ENCODE data around the gene IFT88. TPM values are rescaled to one million over a fixed set of nuclear protein-coding genes. Genes with fewer than 3 reads are reported as not detected.

The IFT88 gene
- polyA plus RNA-seq, 1 donor from 2014 or later, result 32.7 TPM

DNA sequence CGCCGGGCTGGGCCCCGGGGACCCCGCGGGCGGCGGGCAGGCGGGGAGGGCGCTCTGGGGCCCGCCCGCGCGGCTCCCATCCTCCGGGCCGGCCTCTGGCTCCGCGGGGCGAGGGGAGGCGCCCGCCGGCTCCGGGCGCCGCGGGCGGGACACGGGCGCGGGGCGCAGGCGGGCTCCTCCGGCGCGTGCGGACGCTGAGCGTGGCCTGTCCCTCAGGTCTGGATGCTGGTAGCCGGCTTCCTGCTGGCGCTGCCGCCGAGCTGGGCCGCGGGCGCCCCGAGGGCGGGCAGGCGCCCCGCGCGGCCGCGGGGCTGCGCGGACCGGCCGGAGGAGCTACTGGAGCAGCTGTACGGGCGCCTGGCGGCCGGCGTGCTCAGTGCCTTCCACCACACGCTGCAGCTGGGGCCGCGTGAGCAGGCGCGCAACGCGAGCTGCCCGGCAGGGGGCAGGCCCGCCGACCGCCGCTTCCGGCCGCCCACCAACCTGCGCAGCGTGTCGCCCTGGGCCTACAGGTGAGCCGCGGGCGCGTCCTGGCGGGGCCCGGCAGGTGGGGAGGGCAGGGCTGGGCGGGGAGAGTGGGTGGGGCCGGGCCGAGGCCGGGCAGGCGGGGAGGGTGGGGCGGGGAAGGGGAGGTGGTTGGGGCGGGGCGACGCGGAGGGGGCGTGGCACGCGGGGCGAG, 137.0 kb downstream of the IFT88 start:
- Histone ChIP-seq H3K4me3 (ENCODE audit: low read length) (peak overlapping the region; percentile 44), H3K4me2 (ENCODE audit: low read length) (no peak overlapping the region), H3K9me2 (ENCODE audit: insufficient read depth, low read length) (no peaks in the 10 kb centered on the region), H2AFZ (ENCODE audit: low read depth, low read length) (no peak overlapping the region), H3K27ac (ENCODE audit: low read length) (no peak overlapping the region), H4K20me1 (ENCODE audit: insufficient read depth) (no peaks in the 10 kb centered on the region), H3K27me3 (ENCODE audit: insufficient read depth, low read depth, low read length) (no peaks in the 10 kb centered on the region), H3K9ac (ENCODE audit: low read length) (peak overlapping the region; percentile 34), H3K79me2 (replicated peaks; ENCODE audit: insufficient read depth, low read length) (no peaks in the 10 kb centered on the region), H3F3A (ENCODE audit: insufficient read depth, low read length, poor library complexity, severe bottlenecking) (no peaks in the 10 kb centered on the region), H3K9me3 (ENCODE audit: low read length) (no peaks in the 10 kb centered on the region), H3K36me3 (ENCODE audit: insufficient read depth, low read length) (no peaks in the 10 kb centered on the region)
- TF ChIP-seq EZH2 (IDR thresholded peaks at IDR 0.05; ENCODE audit: borderline replicate concordance, insufficient read depth, low read length, poor library complexity, severe bottlenecking) (no peak), POLR2AphosphoS5 (IDR thresholded peaks at IDR 0.05) (peak; percentile 69), MXI1 (conservative IDR thresholded peaks at IDR 0.05; ENCODE audit: poor library complexity, severe bottlenecking) (peak; percentile 62), EP300 (conservative IDR thresholded peaks at IDR 0.05; ENCODE audit: poor library complexity, severe bottlenecking) (no peak), RAD21 (conservative IDR thresholded peaks at IDR 0.05) (peak; percentile 32), SMC3 (conservative IDR thresholded peaks at IDR 0.05; ENCODE audit: poor library complexity) (peak; percentile 40), TAF1 (IDR thresholded peaks at IDR 0.05; ENCODE audit: low read depth) (no peak)
- TF ChIP-seq, protein P1, sequence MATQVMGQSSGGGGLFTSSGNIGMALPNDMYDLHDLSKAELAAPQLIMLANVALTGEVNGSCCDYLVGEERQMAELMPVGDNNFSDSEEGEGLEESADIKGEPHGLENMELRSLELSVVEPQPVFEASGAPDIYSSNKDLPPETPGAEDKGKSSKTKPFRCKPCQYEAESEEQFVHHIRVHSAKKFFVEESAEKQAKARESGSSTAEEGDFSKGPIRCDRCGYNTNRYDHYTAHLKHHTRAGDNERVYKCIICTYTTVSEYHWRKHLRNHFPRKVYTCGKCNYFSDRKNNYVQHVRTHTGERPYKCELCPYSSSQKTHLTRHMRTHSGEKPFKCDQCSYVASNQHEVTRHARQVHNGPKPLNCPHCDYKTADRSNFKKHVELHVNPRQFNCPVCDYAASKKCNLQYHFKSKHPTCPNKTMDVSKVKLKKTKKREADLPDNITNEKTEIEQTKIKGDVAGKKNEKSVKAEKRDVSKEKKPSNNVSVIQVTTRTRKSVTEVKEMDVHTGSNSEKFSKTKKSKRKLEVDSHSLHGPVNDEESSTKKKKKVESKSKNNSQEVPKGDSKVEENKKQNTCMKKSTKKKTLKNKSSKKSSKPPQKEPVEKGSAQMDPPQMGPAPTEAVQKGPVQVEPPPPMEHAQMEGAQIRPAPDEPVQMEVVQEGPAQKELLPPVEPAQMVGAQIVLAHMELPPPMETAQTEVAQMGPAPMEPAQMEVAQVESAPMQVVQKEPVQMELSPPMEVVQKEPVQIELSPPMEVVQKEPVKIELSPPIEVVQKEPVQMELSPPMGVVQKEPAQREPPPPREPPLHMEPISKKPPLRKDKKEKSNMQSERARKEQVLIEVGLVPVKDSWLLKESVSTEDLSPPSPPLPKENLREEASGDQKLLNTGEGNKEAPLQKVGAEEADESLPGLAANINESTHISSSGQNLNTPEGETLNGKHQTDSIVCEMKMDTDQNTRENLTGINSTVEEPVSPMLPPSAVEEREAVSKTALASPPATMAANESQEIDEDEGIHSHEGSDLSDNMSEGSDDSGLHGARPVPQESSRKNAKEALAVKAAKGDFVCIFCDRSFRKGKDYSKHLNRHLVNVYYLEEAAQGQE (IDR thresholded peaks at IDR 0.05; ENCODE audit: borderline replicate concordance), result no peak
- TF ChIP-seq, protein P2, sequence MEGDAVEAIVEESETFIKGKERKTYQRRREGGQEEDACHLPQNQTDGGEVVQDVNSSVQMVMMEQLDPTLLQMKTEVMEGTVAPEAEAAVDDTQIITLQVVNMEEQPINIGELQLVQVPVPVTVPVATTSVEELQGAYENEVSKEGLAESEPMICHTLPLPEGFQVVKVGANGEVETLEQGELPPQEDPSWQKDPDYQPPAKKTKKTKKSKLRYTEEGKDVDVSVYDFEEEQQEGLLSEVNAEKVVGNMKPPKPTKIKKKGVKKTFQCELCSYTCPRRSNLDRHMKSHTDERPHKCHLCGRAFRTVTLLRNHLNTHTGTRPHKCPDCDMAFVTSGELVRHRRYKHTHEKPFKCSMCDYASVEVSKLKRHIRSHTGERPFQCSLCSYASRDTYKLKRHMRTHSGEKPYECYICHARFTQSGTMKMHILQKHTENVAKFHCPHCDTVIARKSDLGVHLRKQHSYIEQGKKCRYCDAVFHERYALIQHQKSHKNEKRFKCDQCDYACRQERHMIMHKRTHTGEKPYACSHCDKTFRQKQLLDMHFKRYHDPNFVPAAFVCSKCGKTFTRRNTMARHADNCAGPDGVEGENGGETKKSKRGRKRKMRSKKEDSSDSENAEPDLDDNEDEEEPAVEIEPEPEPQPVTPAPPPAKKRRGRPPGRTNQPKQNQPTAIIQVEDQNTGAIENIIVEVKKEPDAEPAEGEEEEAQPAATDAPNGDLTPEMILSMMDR (IDR thresholded peaks at IDR 0.05; ENCODE audit: poor library complexity, severe bottlenecking), result peak; percentile 68

DNA sequence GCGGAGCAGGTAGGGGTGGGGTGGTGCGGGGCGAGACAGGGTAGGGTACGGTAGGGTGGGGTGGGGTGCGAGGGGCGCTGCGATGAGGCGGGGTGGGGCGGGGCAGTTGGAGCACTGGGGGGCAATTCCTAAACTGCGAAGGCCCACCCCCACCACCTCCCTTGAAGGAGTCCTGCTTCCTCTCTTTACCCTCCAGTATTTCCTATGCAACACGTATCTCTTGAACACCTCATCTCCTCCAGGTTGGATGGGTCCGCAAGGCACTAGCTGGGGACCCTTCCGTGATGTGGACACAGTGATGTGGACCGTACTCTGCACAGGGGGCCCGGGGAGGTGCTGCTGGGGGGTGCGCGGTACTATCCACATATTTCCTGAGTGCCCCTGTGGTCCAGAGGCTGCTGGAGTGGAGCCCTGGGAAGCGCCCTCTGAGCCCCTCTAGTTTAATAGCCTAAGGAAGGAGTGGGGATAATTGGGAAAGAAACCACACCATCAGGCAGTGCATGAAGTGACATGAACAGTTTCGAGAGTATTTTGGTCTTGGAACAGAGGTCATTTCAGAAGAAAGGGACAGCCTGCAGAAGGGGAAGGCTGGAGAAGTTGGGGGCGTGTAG, 137.6 kb downstream of the IFT88 start:
- Histone ChIP-seq H3K4me3 (ENCODE audit: low read length) (peak overlapping the region; percentile 44), H3K9me3 (ENCODE audit: low read length) (no peaks in the 10 kb centered on the region), H3K79me2 (replicated peaks; ENCODE audit: insufficient read depth, low read length) (no peaks in the 10 kb centered on the region), H3F3A (ENCODE audit: insufficient read depth, low read length, poor library complexity, severe bottlenecking) (no peaks in the 10 kb centered on the region), H2AFZ (ENCODE audit: low read depth, low read length) (no peak overlapping the region), H4K20me1 (ENCODE audit: insufficient read depth) (no peaks in the 10 kb centered on the region), H3K36me3 (ENCODE audit: insufficient read depth, low read length) (no peaks in the 10 kb centered on the region), H3K9ac (ENCODE audit: low read length) (no peak overlapping the region), H3K27me3 (ENCODE audit: insufficient read depth, low read depth, low read length) (no peaks in the 10 kb centered on the region), H3K4me2 (ENCODE audit: low read length) (no peak overlapping the region), H3K27ac (ENCODE audit: low read length) (no peak overlapping the region), H3K9me2 (ENCODE audit: insufficient read depth, low read length) (no peaks in the 10 kb centered on the region)
- TF ChIP-seq MXI1 (conservative IDR thresholded peaks at IDR 0.05; ENCODE audit: poor library complexity, severe bottlenecking) (no peak), RAD21 (conservative IDR thresholded peaks at IDR 0.05) (no peak), SMC3 (conservative IDR thresholded peaks at IDR 0.05; ENCODE audit: poor library complexity) (no peak), TAF1 (IDR thresholded peaks at IDR 0.05; ENCODE audit: low read depth) (no peak)
- TF ChIP-seq, protein P1 (IDR thresholded peaks at IDR 0.05; ENCODE audit: borderline replicate concordance), result no peak
- TF ChIP-seq, protein P2 (IDR thresholded peaks at IDR 0.05; ENCODE audit: poor library complexity, severe bottlenecking), result no peak
